Activated gamma-delta T cell treated with Interleukin-2 at 50 U/mL for 16 hours (primary cell): ENCODE measurements around the gene ACAP3.

Experiments used
- DNase-seq: peaks from one replicate; pipeline ENCODE4 v3.0.0-alpha.2; 2020

ACAP3 gene

GRCh38 chr1:1343811-1344421 is 36.2 kb upstream of the ACAP3 start:
- no peak for DNase-seq

- DNase-seq, result no peak
Measured at GRCh38 chr1:1342584-1343115, 34.9 kb upstream of the ACAP3 start.

GRCh38 chr1:1342061-1342562 is 34.4 kb upstream of the ACAP3 start:
- no peak for DNase-seq

- no peak for DNase-seq
Measured at GRCh38 chr1:1341549-1342021, 33.9 kb upstream of the ACAP3 start.

- no peak for DNase-seq
Measured at GRCh38 chr1:1340791-1341548, 33.2 kb upstream of the ACAP3 start.

- no peak for DNase-seq
Measured at GRCh38 chr1:1340185-1340584, 32.5 kb upstream of the ACAP3 start.

- no peak for DNase-seq
Measured at GRCh38 chr1:1338278-1338677, 30.5 kb upstream of the ACAP3 start.

- no peak for DNase-seq
Measured at GRCh38 chr1:1337793-1338147, 30.0 kb upstream of the ACAP3 start.

GRCh38 chr1:1336931-1337792 is 29.4 kb upstream of the ACAP3 start:
- no peak for DNase-seq

GRCh38 chr1:1336446-1336845 is 28.7 kb upstream of the ACAP3 start:
- DNase-seq, result no peak

GRCh38 chr1:1335792-1336248 is 28.1 kb upstream of the ACAP3 start:
- no peak for DNase-seq

GRCh38 chr1:1335283-1335682 is 27.6 kb upstream of the ACAP3 start:
- no peak for DNase-seq

GRCh38 chr1:1334835-1335234 is 27.1 kb upstream of the ACAP3 start:
- no peak for DNase-seq

- no peak for DNase-seq
Measured at GRCh38 chr1:1333551-1334241, 26.0 kb upstream of the ACAP3 start.

- no peak for DNase-seq
Measured at GRCh38 chr1:1332774-1333480, 25.2 kb upstream of the ACAP3 start.

GRCh38 chr1:1332031-1332755 is 24.5 kb upstream of the ACAP3 start:
- DNase-seq, result no peak

- DNase-seq, result no peak
Measured at GRCh38 chr1:1331068-1331965, 23.6 kb upstream of the ACAP3 start, which contains the start of gene TAS1R3. Gene TAS1R3 (plus strand): TSS chr1:1331280. CDS start chr1:1331346, 66 bp downstream.

- DNase-seq, result no peak
Measured at GRCh38 chr1:1330366-1331067, 22.8 kb upstream of the ACAP3 start.
